Testis (tissue), 2 donors: ENCODE data around the gene SLC6A5.

Experiments
- CTCF ChIP-seq, 3 experiments: fragments of 450-650 bp in 2 of 3; fragments of 200-600 bp in 1 of 3; sonication (generic) in 1 of 3; IDR thresholded peaks; one replicate each; pipeline ENCODE4 v1.5.1; 2016 to 2019; ENCODE audit warnings: antibody characterized with exemption in 3 of 3, mild to moderate bottlenecking in 2 of 3, moderate library complexity in 1 of 3
- POLR2A ChIP-seq: fragments of 450-650 bp; IDR thresholded peaks from one replicate; pipeline ENCODE4 v1.6.1; 2017; ENCODE audit warnings: antibody characterized with exemption, mild to moderate bottlenecking, moderate library complexity

GRCh38 chr11:20656901-20657300, 57.5 kb downstream of the SLC6A5 start:
- TF ChIP-seq CTCF (IDR thresholded peaks at IDR 0.05), result no peak
- TF ChIP-seq POLR2A, result no peak
